ENCODE results near the gene WWOX. TPM values are rescaled to one million over a fixed set of nuclear protein-coding genes. Genes with fewer than 3 reads are reported as not detected.

WWOX gene
- total RNA-seq, 1 experiment from 2014 or later, result 28.3 TPM

- Histone ChIP-seq H3K9me3 (ENCODE audit: low read length) (no peaks in the 10 kb centered on the region), H3K36me3 (ENCODE audit: low read depth, low read length) (no peaks in the 10 kb centered on the region), H3K79me2 (ENCODE audit: low read length) (no peaks in the 10 kb centered on the region), H3K4me1 (ENCODE audit: insufficient read depth, low read length) (no peaks in the 10 kb centered on the region), H3K9ac (ENCODE audit: low read length) (no peak overlapping the region), H3K9me2 (replicated peaks; ENCODE audit: low read length) (no peaks in the 10 kb centered on the region), H2AFZ (ENCODE audit: low read length) (no peak overlapping the region), H3F3A (ENCODE audit: low read length, unreplicated experiment) (no peaks in the 10 kb centered on the region), H3K4me3 (ENCODE audit: low read length) (no peak overlapping the region), H4K20me1 (ENCODE audit: low read length) (no peaks in the 10 kb centered on the region), H3K4me2 (ENCODE audit: low read length) (no peak overlapping the region), H3K27ac (ENCODE audit: low read length) (no peak overlapping the region), H3K27me3 (ENCODE audit: low read length) (no peaks in the 10 kb centered on the region)
- no peak for ATAC-seq
- CTCF ChIA-PET, result no interaction called here
- intact Hi-C loops (cut with micrococcal nuclease), result no loop called here
- no TSS peak for BruUV-seq (replicated peaks)
- POLR2A ChIA-PET (ENCODE audit: unreplicated experiment), result no interaction called here
- no peak for TF ChIP-seq EZH2phosphoT487 (IDR thresholded peaks at IDR 0.05; ENCODE audit: borderline replicate concordance, low read length)
- TF ChIP-seq EZH2 (IDR thresholded peaks at IDR 0.05; ENCODE audit: low read length, unreplicated experiment), result no peak
- no peak for TF ChIP-seq CTCF (conservative IDR thresholded peaks at IDR 0.05; ENCODE audit: low read depth, low read length)
- DNase-seq, result no peak
These were observed 997.7 kb downstream of the WWOX start for GRCh38 chr16:79097166-79097565.

DNA sequence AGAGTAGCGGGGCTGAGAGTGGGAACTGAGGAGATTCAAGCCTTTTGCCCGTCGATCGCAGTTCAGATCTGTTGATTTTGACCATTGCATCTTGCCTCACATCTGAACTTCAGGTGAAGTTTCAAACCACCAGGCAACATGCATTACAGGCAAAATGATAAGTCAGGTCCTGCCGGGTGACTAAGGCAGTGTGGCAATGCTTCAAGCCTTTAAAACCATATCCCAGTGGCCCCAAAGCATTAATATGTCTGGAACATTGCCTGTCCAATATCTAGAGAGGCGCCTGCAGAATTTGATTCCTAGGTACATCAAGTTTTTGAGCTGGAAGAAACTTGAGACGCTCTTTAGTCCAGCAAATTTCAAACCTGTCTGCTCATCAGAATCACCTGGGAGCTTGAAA is 998.3 kb downstream of the WWOX start:
- BruUV-seq (replicated peaks), result no TSS peak
- no peak for TF ChIP-seq EZH2 (IDR thresholded peaks at IDR 0.05; ENCODE audit: low read length, unreplicated experiment)
- no peak for TF ChIP-seq CTCF (conservative IDR thresholded peaks at IDR 0.05; ENCODE audit: low read depth, low read length)
- TF ChIP-seq EZH2phosphoT487 (IDR thresholded peaks at IDR 0.05; ENCODE audit: borderline replicate concordance, low read length), result no peak
- Histone ChIP-seq H3K9me2 (replicated peaks; ENCODE audit: low read length) (no peaks in the 10 kb centered on the region), H3K4me3 (ENCODE audit: low read length) (no peak overlapping the region), H3K27ac (ENCODE audit: low read length) (no peak overlapping the region), H2AFZ (ENCODE audit: low read length) (no peak overlapping the region), H3K27me3 (ENCODE audit: low read length) (no peaks in the 10 kb centered on the region), H3F3A (ENCODE audit: low read length, unreplicated experiment) (no peaks in the 10 kb centered on the region), H3K36me3 (ENCODE audit: low read depth, low read length) (no peaks in the 10 kb centered on the region), H3K4me1 (ENCODE audit: insufficient read depth, low read length) (no peaks in the 10 kb centered on the region), H3K79me2 (ENCODE audit: low read length) (no peaks in the 10 kb centered on the region), H3K9me3 (ENCODE audit: low read length) (no peaks in the 10 kb centered on the region), H3K4me2 (ENCODE audit: low read length) (no peak overlapping the region), H4K20me1 (ENCODE audit: low read length) (no peaks in the 10 kb centered on the region), H3K9ac (ENCODE audit: low read length) (no peak overlapping the region)
- no peak for ATAC-seq
- intact Hi-C loops (cut with micrococcal nuclease), result no loop called here
- ChIA-PET POLR2A (ENCODE audit: unreplicated experiment) (no interaction called here), CTCF (no interaction called here)
- DNase-seq, result no peak

DNA sequence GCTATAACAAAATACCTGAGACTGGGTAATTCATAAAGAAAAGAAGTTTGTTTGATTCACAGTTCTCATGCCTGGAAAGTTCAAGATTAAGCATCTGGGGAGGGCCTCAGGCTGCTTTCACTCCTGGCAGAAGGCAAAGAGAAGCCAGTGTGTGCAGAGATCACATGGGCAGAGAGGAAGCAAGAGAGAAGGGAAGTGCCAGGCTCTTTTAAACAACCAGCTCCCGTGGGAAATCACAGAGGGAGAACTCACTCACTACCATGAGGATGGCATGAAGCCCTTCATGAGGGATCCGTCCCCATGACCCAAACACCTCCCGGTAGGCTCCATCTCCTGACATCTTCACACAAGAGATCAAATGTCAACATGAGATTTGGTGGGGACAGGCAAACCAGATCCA is 999.5 kb downstream of the WWOX start:
- POLR2A ChIA-PET (ENCODE audit: unreplicated experiment), result no interaction called here
- TF ChIP-seq EZH2 (IDR thresholded peaks at IDR 0.05; ENCODE audit: low read length, unreplicated experiment) (no peak), CTCF (conservative IDR thresholded peaks at IDR 0.05; ENCODE audit: low read depth, low read length) (no peak)
- Histone ChIP-seq H3K79me2 (ENCODE audit: low read length) (no peaks in the 10 kb centered on the region), H3K27me3 (ENCODE audit: low read length) (no peaks in the 10 kb centered on the region), H3K4me2 (ENCODE audit: low read length) (no peak overlapping the region), H4K20me1 (ENCODE audit: low read length) (no peaks in the 10 kb centered on the region), H3K9me3 (ENCODE audit: low read length) (no peaks in the 10 kb centered on the region), H3F3A (ENCODE audit: low read length, unreplicated experiment) (no peaks in the 10 kb centered on the region), H3K4me1 (ENCODE audit: insufficient read depth, low read length) (no peaks in the 10 kb centered on the region), H3K27ac (ENCODE audit: low read length) (no peak overlapping the region), H3K9ac (ENCODE audit: low read length) (no peak overlapping the region), H3K36me3 (ENCODE audit: low read depth, low read length) (no peaks in the 10 kb centered on the region), H3K9me2 (replicated peaks; ENCODE audit: low read length) (no peaks in the 10 kb centered on the region), H2AFZ (ENCODE audit: low read length) (no peak overlapping the region), H3K4me3 (ENCODE audit: low read length) (no peak overlapping the region)
- intact Hi-C loops (cut with micrococcal nuclease), result no loop called here
- DNase-seq (no peak), ATAC-seq (no peak)
- CTCF ChIA-PET, result no interaction called here
- BruUV-seq (replicated peaks), result no TSS peak
